GM12865 (cell line): ENCODE results near the gene GPR139.

Source experiments
- DNase-seq: peaks from one replicate; pipeline ENCODE4 v3.0.0; 2010; ENCODE audit warnings: low read depth
- H3K4me3 ChIP-seq: 2 replicates; pipeline ENCODE4 v1.5.1; 2011; ENCODE audit warnings: mild to moderate bottlenecking, low read depth, low read length, control low read depth
- CTCF ChIP-seq: IDR thresholded peaks from 2 replicates; pipeline ENCODE4 v1.5.1; 2011; ENCODE audit warnings: low read length, control low read depth, low read depth, inconsistent platforms; ENCODE audit not compliant: insufficient read depth; ENCODE audit errors: missing control alignments

Gene GPR139

GRCh38 chr16:20075243-20075642 lies 1.6 kb upstream of the GPR139 start:
- TF ChIP-seq CTCF: no peak
- DNase-seq: no peak
- H3K4me3 ChIP-seq: no peak overlapping the region

GRCh38 chr16:20074099-20074991 lies 655 bp upstream of the GPR139 start:
- no peak for DNase-seq
- TF ChIP-seq CTCF: no peak
- no peak overlapping the region for H3K4me3 ChIP-seq

GRCh38 chr16:20072874-20073202 lies 852 bp downstream of the GPR139 start:
- no peak overlapping the region for H3K4me3 ChIP-seq
- no peak for DNase-seq
- no peak for TF ChIP-seq CTCF

- no peak for TF ChIP-seq CTCF
- DNase-seq: no peak
- no peak overlapping the region for H3K4me3 ChIP-seq
Measured at GRCh38 chr16:20072146-20072873, 1.4 kb downstream of the GPR139 start.

GRCh38 chr16:20064931-20065330 lies 8.8 kb downstream of the GPR139 start:
- no peak for DNase-seq
- no peak for TF ChIP-seq CTCF
- no peak overlapping the region for H3K4me3 ChIP-seq

- TF ChIP-seq CTCF: no peak
- no peak overlapping the region for H3K4me3 ChIP-seq
- no peak for DNase-seq
Measured at GRCh38 chr16:20064520-20064919, 9.2 kb downstream of the GPR139 start.
